Measurements from ENCODE around the gene GPX7.

DNA sequence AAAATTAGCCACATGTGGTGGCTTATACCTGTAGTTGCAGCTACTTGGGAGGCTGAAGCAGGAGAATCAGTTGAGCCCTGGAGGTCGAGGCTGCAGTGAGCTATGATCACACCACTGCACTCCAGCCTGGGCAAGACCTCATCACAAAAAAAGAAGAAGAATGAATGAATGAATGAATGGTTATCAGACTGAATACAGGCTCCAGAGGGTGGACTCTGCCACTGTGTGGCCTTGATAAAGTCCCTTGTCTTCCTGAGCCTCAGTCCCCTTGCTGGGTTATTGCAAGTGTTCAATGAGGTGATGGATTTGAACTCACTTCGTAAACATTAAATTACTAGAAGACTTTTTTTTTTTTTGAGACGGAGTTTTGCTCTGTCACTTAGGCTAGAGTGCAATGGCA, 55.5 kb downstream of the GPX7 start:
- TF ChIP-seq, protein P1, sequence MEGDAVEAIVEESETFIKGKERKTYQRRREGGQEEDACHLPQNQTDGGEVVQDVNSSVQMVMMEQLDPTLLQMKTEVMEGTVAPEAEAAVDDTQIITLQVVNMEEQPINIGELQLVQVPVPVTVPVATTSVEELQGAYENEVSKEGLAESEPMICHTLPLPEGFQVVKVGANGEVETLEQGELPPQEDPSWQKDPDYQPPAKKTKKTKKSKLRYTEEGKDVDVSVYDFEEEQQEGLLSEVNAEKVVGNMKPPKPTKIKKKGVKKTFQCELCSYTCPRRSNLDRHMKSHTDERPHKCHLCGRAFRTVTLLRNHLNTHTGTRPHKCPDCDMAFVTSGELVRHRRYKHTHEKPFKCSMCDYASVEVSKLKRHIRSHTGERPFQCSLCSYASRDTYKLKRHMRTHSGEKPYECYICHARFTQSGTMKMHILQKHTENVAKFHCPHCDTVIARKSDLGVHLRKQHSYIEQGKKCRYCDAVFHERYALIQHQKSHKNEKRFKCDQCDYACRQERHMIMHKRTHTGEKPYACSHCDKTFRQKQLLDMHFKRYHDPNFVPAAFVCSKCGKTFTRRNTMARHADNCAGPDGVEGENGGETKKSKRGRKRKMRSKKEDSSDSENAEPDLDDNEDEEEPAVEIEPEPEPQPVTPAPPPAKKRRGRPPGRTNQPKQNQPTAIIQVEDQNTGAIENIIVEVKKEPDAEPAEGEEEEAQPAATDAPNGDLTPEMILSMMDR (IDR thresholded peaks at IDR 0.05 in 4 of 5, conservative IDR thresholded peaks at IDR 0.05 in 1 of 5), result no peak
- TF ChIP-seq POLR2A (IDR thresholded peaks at IDR 0.05), result no peak
